C4-2B (cell line): Measurements from ENCODE around the gene UHRF2.

Source experiments
- CTCF ChIP-seq: fragments of 450-650 bp; conservative IDR thresholded peaks from 2 replicates; pipeline ENCODE4 v1.5.1; 2017; ENCODE audit warnings: mild to moderate bottlenecking
- ZFX ChIP-seq: fragments of 450-650 bp; IDR thresholded peaks from 2 replicates; pipeline ENCODE4 v1.6.1; 2017

GRCh38 chr9:6399071-6399470 is 13.9 kb upstream of the UHRF2 start:
- TF ChIP-seq CTCF (no peak), ZFX (no peak)
